Transverse colon (tissue), 4 donors: ENCODE results near the gene ENPP7. TPM values are rescaled to one million over a fixed set of nuclear protein-coding genes. Genes with fewer than 3 reads are reported as not detected.

Source experiments
- DNase-seq: peaks from one replicate; pipeline ENCODE4 v3.0.0-alpha.2; 2019
- H3K27ac ChIP-seq, 4 donors: fragments of 200-600 bp; sonication (generic); 2 replicates each; pipeline ENCODE4 v1.5.1; 2016 to 2018; ENCODE audit warnings: inconsistent platforms in 4 of 4
- H3K27me3 ChIP-seq: fragments of 200-600 bp; sonication (generic); 2 replicates; pipeline ENCODE4 v1.5.1; 2017; ENCODE audit warnings: inconsistent platforms
- H3K36me3 ChIP-seq, 4 donors: fragments of 200-600 bp; sonication (generic); 2 replicates each; pipeline ENCODE4 v1.5.1; 2017 to 2019; ENCODE audit warnings: inconsistent platforms in 4 of 4
- H3K4me1 ChIP-seq, 4 donors: fragments of 200-600 bp; sonication (generic); 2 replicates each; pipeline ENCODE4 v1.5.1; 2017 to 2020; ENCODE audit warnings: inconsistent platforms in 4 of 4
- H3K4me3 ChIP-seq, 4 donors: fragments of 200-600 bp; sonication (generic); 1 replicate in 1 of 4; 2 replicates in 3 of 4; pipeline versions ENCODE4 v1.5.1 to v1.6.1; 2017 to 2019; ENCODE audit warnings: inconsistent platforms in 4 of 4
- H3K9me3 ChIP-seq, 2 donors: fragments of 200-600 bp; sonication (generic); 2 replicates each; pipeline ENCODE4 v1.5.1; 2017 to 2019; ENCODE audit warnings: inconsistent platforms in 2 of 2
- EP300 ChIP-seq: sonication (generic); formaldehyde crosslinking; IDR thresholded peaks from one replicate; pipeline ENCODE4 v1.6.1; 2017; ENCODE audit warnings: antibody characterized with exemption, low read depth
- POLR2A ChIP-seq: fragments of 450-650 bp; IDR thresholded peaks from one replicate; pipeline ENCODE4 v1.6.1; 2016; ENCODE audit warnings: antibody characterized with exemption, mild to moderate bottlenecking, moderate library complexity
- POLR2AphosphoS5 ChIP-seq, 3 donors: sonication (generic); formaldehyde crosslinking; IDR thresholded peaks; one replicate each; pipeline ENCODE4 v1.6.1; 2016; ENCODE audit warnings: antibody characterized with exemption in 3 of 3
- WGBS, 2 donors: methylation state at CpG; one replicate each; pipeline ENCODE4 v1.1.5; 2018; ENCODE audit warnings: low coverage in 1 of 2; 5-methylcytosine and 5-hydroxymethylcytosine counted together
- in situ Hi-C, 4 donors: fragments of 200-750 bp; cut with MboI; loops; one replicate each; pipeline versions ENCODE4 v1.15.0 to v1.15.1; 2017; ENCODE audit warnings: low sequenced_read_pairs in 3 of 4, low pct_ligation_motif_present in 1 of 4, low pct_unique_long_range_greater_than_20kb in 1 of 4
- intact Hi-C: fragments of 100-400 bp; cut with DNase I; formaldehyde crosslinking; loops from one replicate; pipeline ENCODE4 v1.15.1; 2023; ENCODE audit warnings: low total_unique reads
- total RNA-seq, 4 donors: library from RNA; depleted of rRNA; stranded (reverse); fragments of >200 nt; gene quantifications; one replicate each; pipeline ENCODE4 v1.1.0, GENCODE V29; 2016
- TF ChIP-seq, protein P1 (sequence below), 5 experiments: fragments of 200-600 bp in 3 of 5; fragments of 450-650 bp in 2 of 5; sonication (generic) in 3 of 5; IDR thresholded peaks; 1 replicate in 2 of 5; 2 replicates in 3 of 5; pipeline ENCODE4 v1.5.1; 2016 to 2017; ENCODE audit warnings: antibody characterized with exemption in 5 of 5, inconsistent platforms in 3 of 5, mild to moderate bottlenecking in 2 of 5, moderate library complexity in 1 of 5

ENPP7 gene
- total RNA-seq, 4 donors from 2014 or later: 0.16 TPM; not detected in 3

GRCh38 chr17:79747508-79748294 lies 17.0 kb downstream of the ENPP7 start:
- H3K27ac ChIP-seq: no peak overlapping the region
- no peak for TF ChIP-seq EP300
- TF ChIP-seq POLR2AphosphoS5 (IDR thresholded peaks at IDR 0.05): no peak
- TF ChIP-seq, protein P1, sequence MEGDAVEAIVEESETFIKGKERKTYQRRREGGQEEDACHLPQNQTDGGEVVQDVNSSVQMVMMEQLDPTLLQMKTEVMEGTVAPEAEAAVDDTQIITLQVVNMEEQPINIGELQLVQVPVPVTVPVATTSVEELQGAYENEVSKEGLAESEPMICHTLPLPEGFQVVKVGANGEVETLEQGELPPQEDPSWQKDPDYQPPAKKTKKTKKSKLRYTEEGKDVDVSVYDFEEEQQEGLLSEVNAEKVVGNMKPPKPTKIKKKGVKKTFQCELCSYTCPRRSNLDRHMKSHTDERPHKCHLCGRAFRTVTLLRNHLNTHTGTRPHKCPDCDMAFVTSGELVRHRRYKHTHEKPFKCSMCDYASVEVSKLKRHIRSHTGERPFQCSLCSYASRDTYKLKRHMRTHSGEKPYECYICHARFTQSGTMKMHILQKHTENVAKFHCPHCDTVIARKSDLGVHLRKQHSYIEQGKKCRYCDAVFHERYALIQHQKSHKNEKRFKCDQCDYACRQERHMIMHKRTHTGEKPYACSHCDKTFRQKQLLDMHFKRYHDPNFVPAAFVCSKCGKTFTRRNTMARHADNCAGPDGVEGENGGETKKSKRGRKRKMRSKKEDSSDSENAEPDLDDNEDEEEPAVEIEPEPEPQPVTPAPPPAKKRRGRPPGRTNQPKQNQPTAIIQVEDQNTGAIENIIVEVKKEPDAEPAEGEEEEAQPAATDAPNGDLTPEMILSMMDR (IDR thresholded peaks at IDR 0.05): no peak
- no peak for TF ChIP-seq POLR2A
- no peak for DNase-seq
- peaks cover 0 to 8% (median 0%) of the 10 kb centered on the region in 4 donors for H3K4me1 ChIP-seq
- in situ Hi-C loops (no loop called here), intact Hi-C loops (no loop called here)
- peaks cover 84% of the 10 kb centered on the region for H3K27me3 ChIP-seq
- no peaks in the 10 kb centered on the region for H3K36me3 ChIP-seq
- WGBS, 2 donors: 11% methylated on average over 43 of the region's 74 CpGs; no CpG with 5 or more reads in 1 of the 2 donors
- no peak overlapping the region for H3K4me3 ChIP-seq
- H3K9me3 ChIP-seq: no peaks in the 10 kb centered on the region

DNA sequence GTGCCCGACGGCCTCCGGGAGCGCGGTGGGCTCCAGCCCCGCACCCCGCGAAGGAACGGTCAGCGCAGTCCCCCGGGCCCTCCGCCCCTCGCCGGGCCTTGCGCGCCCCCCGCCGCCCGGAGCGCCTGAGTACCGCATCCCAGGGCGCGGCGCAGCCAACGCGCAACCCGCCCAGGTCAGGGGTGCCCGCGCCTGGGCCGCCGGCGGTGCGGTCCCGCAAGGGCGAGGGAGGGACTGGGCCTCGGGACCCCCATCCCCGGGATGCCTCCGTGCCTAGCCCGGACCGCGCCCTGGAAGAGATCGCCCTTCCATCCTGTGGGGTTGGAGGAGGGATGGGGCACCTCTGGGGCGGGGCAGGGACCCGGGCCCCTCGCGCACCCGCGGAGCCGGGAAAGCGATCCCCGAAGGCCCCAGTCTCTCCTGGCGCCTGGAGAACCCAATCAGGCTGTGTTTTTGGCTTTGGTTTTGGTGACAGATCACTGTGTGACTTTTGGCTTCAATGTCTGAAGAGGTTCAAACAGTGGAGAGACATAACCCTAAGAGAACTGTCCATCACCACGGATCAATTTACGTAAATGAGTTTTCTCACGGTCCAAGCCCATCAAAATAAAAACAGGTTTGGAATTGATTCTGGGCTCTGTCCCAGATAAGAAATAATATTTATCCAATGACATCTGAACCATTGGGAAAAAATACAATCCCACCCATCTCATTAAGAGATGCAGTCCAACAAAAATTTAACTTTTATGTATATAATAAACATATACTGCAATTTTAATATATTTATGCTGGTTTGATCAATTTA lies 17.8 kb downstream of the ENPP7 start:
- Histone ChIP-seq H3K27me3 (peaks cover 85% of the 10 kb centered on the region), H3K4me1 (peaks cover 0 to 8% (median 0%) of the 10 kb centered on the region in 4 donors), H3K27ac (no peak overlapping the region), H3K9me3 (no peaks in the 10 kb centered on the region), H3K36me3 (no peaks in the 10 kb centered on the region), H3K4me3 (no peak overlapping the region)
- DNase-seq: no peak
- WGBS, 2 donors: 15 to 62% methylated on average over 3 to 18 of the region's 55 CpGs
- no peak for TF ChIP-seq POLR2AphosphoS5 (IDR thresholded peaks at IDR 0.05)
- TF ChIP-seq, protein P1 (IDR thresholded peaks at IDR 0.05): no peak
- TF ChIP-seq EP300: no peak
- TF ChIP-seq POLR2A: no peak
- intact Hi-C loops (no loop called here), in situ Hi-C loops (no loop called here)

- Histone ChIP-seq H3K27me3 (peaks cover 93% of the 10 kb centered on the region), H3K4me1 (peaks cover 0 to 8% (median 0%) of the 10 kb centered on the region in 4 donors), H3K36me3 (no peaks in the 10 kb centered on the region), H3K27ac (no peak overlapping the region), H3K9me3 (no peaks in the 10 kb centered on the region), H3K4me3 (no peak overlapping the region)
- in situ Hi-C loops: no loop called here
- intact Hi-C loops: no loop called here
- no peak for DNase-seq
- TF ChIP-seq, protein P1 (IDR thresholded peaks at IDR 0.05): no peak
- no peak for TF ChIP-seq POLR2A
- no peak for TF ChIP-seq POLR2AphosphoS5 (IDR thresholded peaks at IDR 0.05)
- 58 to 62% methylated on average over 3 of the region's 3 CpGs for WGBS, 2 donors
Observed at GRCh38 chr17:79749156-79749815, 18.5 kb downstream of the ENPP7 start.

- Histone ChIP-seq H3K4me1 (peaks cover 0 to 8% (median 0%) of the 10 kb centered on the region in 4 donors), H3K27ac (no peak overlapping the region), H3K36me3 (no peaks in the 10 kb centered on the region), H3K27me3 (peaks cover 96% of the 10 kb centered on the region), H3K4me3 (no peak overlapping the region), H3K9me3 (no peaks in the 10 kb centered on the region)
- no peak for DNase-seq
- no peak for TF ChIP-seq POLR2AphosphoS5 (IDR thresholded peaks at IDR 0.05)
- TF ChIP-seq EP300: no peak
- no peak for TF ChIP-seq POLR2A
- TF ChIP-seq, protein P1 (IDR thresholded peaks at IDR 0.05): no peak
- in situ Hi-C loops: no loop called here
- WGBS, 2 donors: 49% methylated on average over 3 of the region's 3 CpGs; no CpG with 5 or more reads in 1 of the 2 donors
- intact Hi-C loops: no loop called here
Observed at GRCh38 chr17:79749958-79750357, 19.2 kb downstream of the ENPP7 start.
